ENCODE results near the gene SMTNL1.

Gene SMTNL1, protein sequence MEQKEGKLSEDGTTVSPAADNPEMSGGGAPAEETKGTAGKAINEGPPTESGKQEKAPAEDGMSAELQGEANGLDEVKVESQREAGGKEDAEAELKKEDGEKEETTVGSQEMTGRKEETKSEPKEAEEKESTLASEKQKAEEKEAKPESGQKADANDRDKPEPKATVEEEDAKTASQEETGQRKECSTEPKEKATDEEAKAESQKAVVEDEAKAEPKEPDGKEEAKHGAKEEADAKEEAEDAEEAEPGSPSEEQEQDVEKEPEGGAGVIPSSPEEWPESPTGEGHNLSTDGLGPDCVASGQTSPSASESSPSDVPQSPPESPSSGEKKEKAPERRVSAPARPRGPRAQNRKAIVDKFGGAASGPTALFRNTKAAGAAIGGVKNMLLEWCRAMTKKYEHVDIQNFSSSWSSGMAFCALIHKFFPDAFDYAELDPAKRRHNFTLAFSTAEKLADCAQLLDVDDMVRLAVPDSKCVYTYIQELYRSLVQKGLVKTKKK

DNA sequence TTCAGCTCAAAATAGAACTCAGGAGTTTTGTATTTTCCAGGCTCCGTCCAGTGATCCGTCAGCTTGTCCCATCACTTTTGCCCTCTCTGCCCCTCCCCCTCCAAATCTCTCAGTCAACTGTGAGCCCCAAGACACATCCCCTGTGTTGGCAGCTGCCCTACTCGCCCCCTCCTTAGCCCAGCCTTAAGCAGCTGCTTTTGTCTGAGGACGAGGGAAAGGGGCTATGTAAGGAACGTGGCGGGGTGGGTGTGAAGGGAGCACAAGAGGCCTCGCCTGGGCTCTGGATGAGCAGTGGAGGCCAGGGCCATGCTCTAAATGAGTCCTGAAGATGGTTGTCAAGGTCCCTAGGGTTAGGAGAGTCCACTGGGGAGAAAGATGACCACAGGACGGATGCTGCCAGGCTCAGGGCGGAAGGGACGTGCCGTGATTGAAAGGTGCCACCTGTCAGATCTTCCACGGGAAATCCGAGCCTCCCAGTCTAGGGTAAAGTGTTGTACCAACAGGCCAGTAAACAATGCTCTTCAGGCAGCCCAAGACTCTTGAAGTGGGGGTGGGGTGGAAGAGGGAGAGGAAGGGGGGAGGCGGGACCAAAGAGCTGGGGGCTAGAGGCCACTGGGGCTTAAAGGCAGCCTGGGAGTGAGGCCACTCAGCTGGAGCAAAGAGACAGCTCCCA is at the start of gene SMTNL1:
SMTNL1 (plus strand) TSS at position 649 of the 673 bp plus-strand sequence. CDS start 5,048 bp downstream, outside the sequence.
- no peak for DNase-seq

DNA sequence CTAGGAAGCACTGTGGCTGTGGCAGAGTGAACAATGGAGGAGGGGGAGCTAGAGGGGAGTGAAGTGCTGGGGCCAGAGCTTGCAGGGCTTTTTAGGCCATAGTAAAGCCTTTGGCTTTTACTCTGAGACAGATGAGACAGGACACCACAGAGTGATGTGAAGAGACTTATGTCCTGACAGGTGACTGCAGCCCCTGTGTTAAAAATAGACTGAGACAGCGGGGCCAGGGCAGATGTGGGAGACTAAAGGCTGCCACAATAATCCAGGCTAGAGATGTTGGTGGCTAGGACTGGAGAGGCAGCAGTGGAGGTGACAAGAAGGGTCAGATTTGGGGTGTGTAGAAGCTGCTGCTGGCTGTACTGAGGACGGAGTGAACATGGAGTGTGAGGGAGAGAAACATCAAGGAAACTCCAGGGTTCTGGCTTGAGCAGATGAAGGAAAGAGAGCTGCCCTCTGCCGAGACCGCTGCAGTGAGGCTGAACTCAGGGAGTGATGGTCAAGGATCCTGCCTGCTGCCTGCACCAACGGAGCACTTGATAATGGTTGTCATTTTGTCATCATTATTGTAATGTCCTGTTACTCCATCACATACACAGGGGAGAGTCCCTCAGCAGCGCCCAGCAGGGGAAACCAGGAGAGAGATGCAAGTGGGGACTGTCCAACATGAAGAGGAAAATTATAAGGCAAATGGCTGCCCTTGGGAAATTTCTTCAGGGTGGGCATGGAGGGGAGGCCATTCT is 49.3 kb upstream of the SMTNL1 start:
- DNase-seq, result no peak

DNA sequence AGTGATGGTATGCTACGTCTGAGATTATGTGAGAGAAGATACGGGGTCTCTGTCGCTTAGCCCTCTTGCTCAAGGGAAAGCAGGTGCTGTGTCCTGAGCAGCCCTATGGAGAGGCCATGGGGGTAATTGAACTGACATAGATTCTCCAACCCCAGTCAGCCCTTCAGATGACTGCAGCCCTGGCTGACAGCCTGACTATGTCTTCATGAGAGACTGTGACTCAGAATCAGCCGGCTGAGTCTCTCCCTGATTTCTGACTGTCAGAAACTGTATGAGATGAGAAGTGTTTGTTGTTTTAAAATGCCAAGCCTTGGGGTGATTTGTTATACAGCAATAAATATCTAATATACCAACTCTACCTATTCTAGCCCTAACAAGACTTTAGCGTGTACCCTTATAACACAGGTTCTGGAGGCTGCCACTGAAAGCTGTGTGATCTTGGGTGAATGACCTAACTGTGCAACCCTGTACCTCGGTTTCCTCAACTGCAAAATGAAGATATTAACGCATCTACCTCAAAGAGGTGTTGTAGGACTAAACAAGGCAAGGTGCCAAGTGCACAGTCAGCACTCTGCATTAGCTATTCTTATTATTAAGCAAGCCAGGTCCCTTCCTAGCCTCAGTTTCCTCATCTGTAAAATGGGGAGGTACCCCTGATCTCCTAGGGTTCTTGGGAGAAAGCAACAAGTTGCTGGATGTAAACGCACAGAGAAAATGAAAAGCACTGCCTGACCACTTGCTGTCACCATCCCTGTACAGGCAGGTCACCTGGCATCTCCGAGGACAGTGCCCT is 46.7 kb upstream of the SMTNL1 start:
- no peak for DNase-seq

DNA sequence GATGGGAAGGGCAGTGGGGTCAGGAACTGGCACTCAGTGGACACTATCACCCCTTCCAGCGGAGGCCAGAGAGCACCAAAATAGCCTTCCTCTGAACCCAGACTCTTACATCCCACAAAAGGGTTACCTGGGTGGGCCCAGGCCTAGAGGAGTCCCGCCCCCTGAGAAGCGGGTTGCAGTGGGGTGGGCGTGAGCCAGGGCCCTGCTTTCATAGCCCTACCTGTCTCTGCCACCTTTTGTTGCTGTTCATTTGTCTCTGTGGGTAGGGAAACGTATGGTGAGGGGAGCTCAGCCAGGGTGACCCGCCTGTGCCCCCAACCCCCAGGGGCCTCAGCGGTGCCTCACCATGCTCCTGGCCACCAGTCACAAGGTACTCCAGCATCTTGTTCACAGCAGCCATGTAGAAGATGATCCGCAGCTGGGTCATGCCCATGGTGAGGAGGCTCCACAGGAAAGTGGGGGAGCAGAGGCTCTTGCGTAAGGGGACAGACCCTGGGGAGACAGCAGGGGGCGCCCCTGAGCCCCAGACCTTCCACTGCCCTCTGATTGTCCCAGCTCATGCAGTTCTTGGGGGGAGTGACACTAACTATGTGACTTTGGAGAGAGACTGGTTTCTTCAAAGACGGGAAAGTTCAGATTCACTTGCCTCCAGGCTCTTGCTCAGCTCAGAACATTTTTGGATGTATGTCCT is 45.9 kb upstream of the SMTNL1 start:
- DNase-seq, result no peak

DNA sequence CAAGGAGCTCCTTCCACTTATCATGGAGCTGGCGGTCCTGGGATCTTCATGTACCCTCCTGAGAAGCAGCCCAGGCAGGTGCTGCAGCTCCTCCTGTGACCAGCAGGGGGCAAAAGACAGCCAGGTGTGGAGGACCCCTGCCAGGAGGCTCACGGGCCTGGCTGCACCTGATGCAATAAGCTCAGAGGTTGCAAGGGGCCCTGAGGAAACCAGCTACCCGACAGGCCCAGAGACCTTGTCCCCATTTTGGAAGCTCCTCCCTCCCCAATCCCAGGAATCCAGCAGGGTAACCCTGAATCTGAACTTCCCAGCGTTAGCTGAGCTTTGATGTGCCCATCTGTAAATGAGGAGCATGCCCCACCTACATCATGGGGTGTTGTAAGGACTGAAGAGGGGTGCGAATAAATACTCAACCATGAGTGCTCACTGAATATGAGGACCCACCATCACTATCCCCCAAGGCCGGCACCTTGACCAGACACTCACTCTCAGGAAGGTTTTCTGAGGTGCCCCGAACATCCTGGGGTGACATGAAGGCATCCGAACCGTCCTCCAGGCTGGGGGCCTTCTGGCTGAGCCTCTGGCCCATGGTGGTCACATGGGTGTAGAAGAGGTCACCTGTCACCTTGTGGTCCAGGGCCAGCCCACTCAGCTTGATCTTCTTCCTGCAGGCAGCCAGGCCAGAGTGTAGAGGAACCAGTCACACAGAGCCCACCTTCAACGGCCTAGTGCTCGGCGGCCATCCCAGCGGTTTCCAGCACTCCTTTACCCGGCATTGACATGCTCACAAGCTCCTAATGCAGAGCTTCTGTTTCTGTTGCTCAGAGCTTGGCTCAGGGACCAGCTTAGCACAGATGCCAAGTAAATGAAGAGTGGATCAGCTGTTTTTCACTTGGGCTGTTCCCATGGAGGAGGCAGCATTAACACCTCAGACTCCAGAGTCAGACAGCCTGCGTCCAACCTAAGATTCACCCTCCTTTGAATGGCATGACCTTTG is 43.6 kb upstream of the SMTNL1 start:
- DNase-seq, result no peak

DNA sequence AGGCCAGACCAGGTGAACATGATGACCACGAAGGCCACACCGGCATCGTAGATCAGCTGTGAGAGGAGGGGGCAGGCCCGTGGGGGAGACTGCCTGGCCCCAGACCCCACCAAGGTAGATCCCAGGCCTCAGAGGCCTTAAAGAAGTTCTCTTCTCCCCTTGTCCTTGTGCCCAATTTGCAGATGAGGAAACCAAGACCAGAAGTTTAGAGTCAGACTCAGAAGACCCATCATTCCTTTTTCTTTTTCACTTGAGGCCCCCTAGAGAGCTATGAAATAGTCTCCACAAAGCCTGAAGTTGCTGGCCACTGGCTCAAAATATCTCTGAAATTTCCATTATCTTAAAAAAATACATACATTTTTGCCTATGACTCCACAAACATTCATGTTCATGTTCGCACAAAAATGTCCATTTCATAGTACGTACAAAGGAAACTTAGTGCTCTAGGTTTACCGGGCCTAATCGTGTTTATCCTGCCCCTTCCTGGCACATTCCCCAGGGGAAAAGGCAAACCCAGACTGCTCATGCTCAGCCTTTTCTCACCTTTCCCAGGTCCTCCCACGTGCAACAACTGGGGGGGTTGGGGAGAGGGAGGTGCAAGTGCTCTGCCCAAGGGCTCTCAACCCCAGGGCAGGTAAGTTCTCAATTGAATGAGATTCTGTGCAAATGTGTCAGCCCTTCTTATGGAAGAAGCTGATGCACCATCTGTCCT is 41.1 kb upstream of the SMTNL1 start:
- no peak for DNase-seq

DNA sequence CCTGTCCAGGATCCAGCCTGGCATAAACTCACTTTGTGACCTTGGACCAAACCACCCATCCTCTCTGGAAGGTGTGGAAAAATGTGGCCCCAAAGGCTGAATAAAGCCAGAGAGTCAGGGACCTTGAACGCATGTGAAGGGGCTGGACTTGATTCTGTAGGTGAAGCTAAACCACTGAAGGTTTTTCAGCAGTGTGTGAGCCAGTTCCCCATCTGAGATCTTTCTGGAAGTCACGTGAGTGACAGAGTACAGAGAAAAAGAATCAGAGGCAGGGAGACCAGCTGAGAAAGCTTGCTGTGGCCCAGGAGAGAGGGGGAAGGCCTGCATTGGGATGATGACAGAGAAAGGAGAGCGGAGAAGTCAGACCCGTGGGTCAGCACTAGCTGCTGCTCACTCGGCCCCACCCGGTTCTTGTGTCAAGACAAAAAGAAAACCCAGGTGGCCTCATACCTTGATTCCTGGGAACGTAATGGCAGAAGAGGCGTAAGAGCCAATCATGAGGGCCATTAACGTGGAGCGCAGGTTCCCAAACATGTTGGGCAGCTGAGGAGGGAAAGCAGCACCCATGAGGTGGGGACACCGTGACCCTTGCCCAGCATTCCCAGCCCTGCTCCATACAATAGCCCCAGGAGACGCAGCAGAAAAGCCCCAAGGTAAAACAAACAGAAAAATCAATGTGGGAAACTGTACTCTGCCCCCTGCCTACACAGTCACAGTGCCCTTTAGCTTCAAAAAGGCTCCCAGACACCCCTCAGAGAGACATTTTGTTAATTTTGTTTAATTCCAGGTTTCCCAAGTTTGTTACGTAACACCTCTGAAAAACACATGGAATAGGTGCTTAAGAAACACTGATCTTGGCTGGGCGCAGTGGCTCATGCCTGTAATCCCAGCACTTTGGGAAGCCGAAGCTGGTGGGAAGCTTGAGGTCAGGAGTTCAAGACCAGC is 39.8 kb upstream of the SMTNL1 start:
- DNase-seq, result no peak

DNA sequence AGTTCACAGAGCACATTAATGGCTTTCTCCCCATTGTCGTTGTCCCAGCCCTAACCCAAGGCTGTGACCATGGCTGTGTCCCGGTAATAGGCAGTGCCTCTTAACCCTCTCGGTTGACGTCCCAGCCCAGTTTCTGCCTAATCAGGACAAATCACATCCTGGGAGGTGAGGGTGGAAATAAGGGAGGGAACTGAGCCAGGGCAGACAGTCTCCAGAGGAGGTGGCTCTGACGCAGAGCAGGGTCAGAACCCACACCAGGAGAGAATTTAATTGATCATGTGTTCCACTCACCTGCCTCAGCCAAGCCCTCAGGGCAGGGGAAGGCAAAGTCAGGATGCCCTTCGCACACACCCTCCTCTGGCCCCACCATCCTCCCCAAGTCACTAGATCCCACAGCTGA is 38.9 kb upstream of the SMTNL1 start:
- DNase-seq, result no peak

DNA sequence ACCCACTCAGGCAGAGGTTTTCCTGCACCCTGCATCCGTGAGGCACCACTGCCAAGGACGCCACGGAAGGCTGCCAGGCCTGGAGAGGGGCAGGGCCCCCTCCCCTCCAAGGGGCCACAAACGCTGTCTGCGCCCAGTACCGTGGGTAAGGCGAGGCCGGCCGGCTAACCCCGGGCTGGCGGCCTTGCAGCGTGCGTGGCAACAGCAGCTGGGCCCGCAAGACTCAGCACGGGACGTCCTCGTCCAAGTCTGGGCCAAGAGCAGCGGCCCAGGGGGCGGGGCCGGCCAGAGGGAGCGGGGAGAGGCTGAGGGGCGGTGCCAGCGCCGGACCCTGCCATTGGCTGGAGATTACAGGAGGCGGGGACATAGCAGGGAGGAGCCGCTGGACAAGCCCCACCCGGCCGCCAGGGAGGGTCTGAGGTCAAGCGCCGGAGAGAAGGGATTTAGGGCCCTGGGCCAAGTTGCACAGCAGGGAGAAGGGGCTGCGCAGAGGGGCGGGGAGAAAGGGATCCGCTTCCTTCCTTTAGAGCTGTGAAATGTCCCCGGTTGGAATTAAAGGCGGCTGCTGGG is 37.9 kb upstream of the SMTNL1 start:
- no peak for DNase-seq

DNA sequence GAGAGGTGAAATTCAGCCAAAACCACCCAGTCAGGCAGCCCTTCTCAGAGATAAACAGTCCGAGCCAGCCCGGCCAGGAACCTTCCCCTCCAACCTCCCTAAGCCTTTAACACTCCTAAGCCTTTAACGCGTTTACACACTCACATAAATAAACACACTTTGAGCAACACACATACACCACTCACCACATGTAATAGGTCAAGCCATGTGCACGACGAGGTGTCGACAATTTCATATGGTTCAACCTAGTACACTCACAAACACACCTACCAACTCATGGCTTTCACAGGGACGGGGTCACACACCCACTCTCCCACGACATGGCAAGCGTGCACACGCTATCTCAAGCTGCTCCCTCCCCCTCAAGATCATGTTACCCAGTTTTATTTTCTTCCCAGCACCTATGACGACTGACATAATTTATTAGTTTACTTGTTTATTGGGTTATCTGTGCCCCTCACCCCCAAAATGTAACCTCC is 37.4 kb upstream of the SMTNL1 start:
- DNase-seq, result no peak

DNA sequence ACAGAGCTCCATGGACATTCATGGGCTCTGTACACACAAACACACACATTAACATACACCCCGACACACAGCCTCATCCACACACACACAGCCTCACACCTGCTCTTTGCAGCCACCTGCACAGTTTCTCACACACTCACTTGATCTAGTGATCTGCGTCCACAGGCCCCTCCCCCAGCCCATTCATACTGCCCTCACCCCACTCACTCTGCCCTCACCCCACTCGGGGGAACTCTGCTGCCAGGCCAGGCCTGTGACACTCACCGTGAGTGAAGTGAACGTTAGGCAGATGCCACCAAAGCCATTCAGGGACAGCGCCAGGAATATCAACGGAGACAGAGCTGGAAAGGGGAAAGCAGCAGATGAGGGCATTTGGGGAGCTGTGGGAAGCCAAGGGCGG is 36.9 kb upstream of the SMTNL1 start:
- DNase-seq, result no peak

DNA sequence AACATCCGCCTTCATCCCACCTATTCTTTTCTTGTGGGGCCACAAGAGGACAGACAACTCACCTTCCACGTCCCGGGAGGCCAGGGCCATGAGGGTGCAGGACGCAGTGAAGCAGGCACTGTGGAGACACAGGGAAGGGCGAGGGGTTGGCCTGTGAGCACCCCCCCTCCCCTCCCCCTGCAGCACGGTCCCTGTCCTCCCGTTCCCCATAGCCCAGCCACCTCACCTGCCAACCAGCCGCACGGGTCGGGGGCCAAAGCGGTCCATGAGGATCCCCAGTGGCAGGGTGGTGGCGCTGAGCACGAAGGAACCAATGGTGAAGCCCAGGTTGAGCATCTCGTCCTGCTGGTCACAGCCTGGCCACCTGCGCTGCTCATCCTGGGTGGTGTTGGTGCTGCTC is 36.5 kb upstream of the SMTNL1 start:
- DNase-seq, result no peak

DNA sequence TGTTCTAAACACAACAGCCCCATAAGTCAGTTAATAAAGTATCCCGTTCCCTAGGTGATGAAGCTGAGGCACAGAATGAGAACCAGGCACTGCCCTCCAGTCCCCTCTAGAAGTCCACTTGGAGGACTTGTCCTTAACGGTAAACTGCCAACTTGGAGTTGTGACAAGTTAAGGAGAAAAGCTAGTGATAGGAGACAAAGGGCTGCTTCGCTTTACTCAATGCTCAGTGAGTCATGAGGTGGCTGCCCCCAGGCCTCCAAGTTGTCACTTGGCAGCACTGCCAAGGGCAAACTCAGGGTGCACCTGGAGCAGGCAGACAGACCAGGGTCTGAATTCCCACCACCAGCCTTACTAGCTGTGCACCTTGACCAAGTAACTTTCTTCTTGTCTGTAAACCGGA is 35.4 kb upstream of the SMTNL1 start:
- DNase-seq, result no peak

DNA sequence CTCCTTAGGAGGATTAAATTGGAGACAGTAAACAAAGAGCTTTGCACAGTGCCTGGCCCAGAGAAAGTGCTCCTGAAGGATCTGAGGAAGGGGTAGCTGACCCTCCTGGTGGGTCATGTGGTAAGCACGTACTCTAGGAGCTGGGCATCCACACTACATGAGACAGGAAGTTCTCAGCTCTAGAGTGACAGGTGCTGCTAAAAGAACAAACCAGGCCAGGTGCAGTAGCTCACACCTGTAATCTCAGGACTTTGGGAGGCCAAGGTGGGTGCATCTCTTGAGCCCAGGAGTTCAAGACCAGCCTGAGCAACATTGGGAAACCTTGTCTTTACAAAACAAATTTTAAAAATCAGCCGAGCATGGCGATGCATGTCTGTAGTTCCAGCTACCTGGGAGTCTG is 35.0 kb upstream of the SMTNL1 start:
- no peak for DNase-seq

DNA sequence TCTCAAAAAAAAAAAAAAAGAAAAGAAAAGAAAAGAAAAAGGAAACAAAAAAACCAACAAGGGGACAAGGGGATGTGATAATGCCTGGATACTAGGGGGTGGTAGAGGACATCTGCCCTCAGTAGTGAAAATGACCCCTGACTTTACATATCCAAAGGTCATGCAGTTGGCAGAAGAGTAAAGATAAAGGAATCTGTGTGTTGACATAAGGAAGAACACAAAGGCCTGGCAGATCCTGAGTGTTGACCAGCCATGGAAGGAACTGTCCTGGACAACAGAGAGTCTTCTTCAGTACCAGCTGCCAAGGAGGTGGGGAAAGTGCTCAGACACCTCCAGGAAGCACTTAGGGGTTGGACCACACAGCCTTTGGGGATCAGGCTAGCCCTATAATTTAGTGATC is 34.5 kb upstream of the SMTNL1 start:
- DNase-seq, result no peak

DNA sequence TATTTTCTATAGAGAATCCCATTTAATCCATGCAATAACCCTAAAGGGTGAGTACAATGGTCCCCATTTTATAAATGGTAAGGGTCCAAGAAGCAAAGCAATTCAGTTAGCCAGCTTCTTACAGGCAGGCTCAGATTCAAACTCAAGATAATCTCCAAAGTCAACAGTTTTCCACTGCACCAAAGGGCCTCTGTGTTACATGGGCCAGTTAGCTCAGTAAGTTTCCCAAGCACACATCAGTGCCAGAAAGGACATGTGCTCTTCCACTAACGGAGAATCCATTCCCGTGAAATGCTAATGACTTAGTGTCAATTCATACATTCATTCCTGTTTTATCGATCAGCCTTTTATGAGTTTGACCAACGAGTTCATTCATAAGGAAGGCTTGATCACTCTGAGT is 32.9 kb upstream of the SMTNL1 start:
- no peak for DNase-seq

DNA sequence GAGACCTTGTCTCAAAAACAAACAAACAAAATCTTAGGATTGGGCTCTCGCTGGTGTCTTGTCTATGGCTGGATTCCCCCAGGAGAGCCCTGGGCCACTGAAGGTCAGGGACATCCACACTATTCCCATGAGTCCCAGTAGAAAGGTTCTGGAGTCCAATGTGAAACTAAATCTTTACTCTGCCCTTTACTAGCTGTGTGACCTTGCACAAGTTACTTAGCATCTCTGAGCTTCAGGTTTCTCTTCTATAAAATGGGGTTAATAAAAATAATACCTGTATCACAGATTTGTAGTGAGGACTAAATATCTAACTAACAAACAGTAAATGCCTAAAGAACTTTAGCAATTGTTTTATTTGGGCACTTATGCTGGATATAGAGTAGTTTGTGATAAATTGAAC is 30.9 kb upstream of the SMTNL1 start:
- DNase-seq, result no peak

DNA sequence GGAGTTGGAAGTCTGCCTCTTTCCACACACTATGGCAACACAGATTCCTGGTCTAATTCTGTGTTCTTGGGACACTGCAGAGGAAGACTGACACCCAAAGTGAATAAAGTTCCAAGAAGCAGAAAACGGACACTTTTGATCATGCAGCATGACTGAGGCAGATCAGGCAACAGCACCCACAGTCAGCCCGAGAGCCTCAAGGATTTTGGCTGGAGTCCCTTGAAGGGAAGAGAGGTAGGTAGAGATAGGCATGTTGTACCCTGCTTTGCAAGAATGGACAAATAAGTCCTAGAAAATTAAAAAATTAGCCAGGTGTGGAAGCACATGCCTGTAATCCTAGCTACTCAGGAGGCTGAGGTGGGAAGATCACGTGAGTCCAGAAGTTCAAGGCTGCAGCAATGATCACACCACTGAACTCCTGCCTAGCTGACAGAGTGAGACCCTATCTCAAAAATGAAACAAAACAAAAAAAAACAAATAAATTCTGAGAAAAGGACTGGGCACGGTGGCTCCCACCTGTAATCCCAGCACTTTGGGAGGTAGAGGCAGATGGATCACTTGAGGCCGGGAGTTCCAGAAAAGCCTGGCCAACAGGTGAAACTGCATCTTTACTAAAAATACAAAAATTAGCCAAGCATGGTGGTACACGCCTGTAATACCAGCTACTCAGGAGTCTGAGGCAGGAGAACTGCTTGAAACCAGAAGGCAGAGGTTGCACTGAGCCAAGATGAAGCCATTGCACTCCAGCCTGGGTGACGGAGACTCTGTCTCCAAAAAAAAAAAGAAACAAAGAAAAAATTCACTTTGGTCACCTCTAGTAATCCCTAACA is 28.8 kb upstream of the SMTNL1 start:
- no peak for DNase-seq

Measured in NCI-H1436 treated with DMSO at 0.1 percent for 48 hours (cell line).